Measurements from ENCODE around the gene GPBP1L1.
"Not testable (repeated sequence)": the region's sequence is repeated elsewhere in the genome, so short reads cannot be mapped to it uniquely, and the experiment has no call there.

Gene GPBP1L1

DNA sequence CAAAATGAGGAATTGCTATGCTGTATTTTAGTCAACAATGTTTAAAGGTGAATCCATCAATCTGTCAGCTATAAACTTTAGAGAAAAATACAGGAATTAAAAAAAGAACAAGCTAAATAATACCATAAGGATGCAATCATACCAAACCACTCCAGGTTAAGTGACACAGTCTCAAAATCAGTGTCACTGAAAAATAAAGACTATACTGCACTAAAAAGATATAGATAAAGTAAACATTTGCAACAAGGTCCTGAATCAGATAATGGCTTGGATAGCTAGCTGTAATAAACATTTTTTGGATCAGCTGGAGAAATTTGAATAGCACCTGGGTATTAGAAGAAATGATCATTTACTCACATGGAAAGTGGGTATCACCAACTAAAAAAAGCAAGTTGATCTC, 7.8 kb downstream of the GPBP1L1 start:
- DNase-seq, result no peak

DNA sequence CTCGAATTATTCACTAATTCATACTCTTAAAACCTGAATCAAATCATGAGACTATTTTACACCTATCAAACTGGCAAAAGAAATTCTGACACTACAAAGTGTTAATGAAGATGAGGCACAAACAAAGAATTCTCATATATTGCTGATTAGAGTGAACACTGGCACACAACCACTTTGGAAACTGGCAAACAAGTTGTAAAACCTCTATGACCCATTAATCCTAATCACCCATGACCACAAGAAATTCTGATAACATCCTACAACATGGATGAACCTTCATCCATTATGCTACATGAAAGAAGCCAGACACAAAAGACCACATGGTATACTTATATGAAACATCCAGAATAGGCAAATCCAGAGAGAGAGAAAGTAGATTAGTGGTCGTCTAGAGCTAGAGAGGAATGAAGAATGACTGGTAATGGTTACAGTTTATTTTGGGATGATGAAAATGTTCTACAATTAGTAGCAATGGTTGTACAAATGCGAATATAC, 8.5 kb downstream of the GPBP1L1 start:
- DNase-seq, result no peak

GRCh38 chr1:45676553-45676952, 9.8 kb downstream of the GPBP1L1 start:
- not testable (repeated sequence) for DNase-seq

- no peak for DNase-seq
Measured at GRCh38 chr1:45674478-45674877, 11.9 kb downstream of the GPBP1L1 start.

DNA sequence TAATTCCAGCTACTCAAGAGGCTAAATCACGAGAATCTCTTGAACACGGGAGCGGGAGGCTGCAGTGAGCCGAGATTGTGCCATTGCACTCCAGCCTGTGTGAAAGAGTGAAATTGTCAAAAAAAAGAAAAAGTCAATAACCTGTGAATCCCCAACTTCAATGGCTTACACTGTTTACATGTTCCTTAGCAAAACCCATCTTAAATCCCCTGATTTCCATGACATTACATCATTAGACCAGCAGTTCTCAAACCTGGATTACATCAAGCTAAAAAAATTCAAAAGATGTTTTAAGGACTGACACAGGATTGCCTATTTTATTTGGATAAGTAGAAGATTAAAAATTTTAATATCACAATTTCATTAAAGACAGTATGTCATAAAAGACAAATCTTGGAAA, 12.4 kb downstream of the GPBP1L1 start:
- DNase-seq, result no peak

DNA sequence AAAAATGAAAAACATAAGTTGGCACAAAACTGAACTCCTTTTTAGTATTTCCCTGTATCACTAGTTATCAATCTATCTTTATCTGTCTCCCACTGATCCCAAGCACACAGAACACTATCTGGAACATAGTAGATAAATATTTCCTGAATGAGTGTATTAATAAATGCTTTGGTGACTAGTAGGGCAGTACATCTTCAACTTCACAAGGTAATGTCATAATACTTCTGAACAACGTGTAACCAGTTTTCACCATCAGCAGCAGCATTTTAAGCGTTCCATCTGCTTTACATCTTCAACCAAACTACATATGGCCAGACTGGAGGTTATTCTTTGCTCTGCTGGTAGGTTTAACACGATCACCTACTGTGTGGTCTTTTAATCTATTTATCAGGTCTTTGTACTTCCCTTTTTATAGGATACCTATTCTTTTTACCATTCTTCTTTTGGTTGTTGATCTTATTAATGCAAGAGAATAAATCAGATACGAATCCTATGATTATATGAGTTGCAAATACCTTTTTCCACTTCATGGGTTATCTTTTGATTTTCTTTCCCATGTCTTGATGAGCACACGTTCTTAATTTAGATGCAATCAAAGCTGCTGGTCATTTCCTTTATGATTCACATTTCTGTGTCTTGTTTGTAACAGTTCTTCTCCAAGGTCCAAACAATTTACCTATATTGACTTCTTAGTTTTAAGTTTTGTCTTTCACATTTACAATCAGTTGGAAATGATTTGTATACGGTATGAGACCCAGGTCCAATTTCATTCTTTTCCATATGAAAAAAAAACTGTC, 16.3 kb downstream of the GPBP1L1 start:
- DNase-seq, result no peak

- no peak for DNase-seq
Measured at GRCh38 chr1:45669379-45669778, 17.0 kb downstream of the GPBP1L1 start.

DNA sequence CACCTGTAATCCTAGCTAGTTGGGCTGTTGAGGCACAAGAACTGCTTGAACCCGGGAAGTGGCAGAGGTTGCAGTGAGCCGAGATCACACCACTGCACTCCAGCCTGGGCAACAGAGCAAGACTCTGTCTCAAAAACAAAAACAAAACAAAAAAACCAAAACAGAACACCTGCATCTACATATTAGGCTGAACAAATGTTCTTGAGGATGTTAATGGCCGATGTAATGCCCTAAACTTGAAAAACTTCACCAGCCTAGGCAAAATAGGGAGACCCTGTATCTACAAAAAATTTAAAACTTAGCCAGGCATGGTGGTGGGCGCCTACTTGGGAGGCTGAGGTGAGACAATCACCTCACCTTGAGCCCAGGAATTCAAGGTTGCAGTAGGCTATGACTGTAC, 17.8 kb downstream of the GPBP1L1 start:
- DNase-seq, result no peak

- no peak for DNase-seq
Measured at GRCh38 chr1:45667321-45668111, 18.8 kb downstream of the GPBP1L1 start.

- DNase-seq, result no peak
Measured at GRCh38 chr1:45666836-45667235, 19.5 kb downstream of the GPBP1L1 start.

- DNase-seq, result no peak
Measured at GRCh38 chr1:45660336-45660735, 26.0 kb downstream of the GPBP1L1 start.

GRCh38 chr1:45659222-45659621, 27.1 kb downstream of the GPBP1L1 start:
- no peak for DNase-seq

DNA sequence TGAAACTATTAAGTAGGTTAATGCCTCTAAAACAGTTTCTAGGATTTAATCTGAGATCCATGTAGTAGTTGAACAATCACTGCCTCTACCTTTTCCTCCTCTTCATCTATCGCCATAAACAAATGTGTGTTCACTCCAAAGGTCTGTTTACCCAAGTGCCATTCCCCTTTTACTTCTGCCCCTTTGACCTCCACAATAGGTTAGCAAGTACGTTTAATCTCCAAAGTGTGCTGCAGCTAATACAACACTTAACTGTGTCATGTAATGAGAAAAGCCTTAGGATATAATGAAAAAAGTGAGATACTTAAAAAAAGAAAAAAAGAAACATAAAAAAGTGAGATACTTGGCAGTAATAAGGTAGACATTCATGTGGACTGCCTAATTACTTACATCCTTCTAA, 28.2 kb downstream of the GPBP1L1 start:
- DNase-seq, result no peak

DNA sequence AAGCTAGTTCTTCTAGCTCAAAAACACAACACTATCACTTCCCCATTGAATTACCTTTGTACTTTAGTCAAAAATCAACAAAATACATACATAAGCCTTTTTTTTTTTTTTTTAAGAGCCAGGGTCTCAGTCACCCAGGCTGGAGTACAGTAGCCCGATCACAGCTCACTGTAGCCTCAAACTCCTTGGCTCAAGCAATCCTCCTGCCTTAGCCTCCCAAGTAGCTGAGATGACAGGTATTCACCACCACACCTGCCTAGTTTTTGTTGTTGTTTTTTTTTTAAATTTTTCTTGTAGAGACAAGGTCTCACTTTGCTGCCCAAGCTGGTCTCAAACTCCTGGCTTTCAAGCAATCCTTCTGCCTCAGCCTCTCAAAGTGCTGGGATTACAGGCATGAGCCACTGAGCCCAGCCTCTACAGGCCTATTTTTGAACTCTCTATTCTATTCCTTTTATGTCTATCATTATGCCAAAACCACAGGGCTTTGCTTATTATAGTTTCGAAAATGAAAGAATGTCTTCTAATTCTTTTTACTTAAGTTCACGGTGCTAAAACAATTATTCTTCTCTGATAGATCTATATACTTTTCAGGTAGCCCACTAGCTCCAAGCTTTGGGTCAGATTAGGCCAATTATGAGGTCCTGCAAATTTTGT, 29.6 kb downstream of the GPBP1L1 start:
- DNase-seq, result no peak

- DNase-seq, result no peak
Measured at GRCh38 chr1:45654540-45655280, 31.6 kb downstream of the GPBP1L1 start.

DNA sequence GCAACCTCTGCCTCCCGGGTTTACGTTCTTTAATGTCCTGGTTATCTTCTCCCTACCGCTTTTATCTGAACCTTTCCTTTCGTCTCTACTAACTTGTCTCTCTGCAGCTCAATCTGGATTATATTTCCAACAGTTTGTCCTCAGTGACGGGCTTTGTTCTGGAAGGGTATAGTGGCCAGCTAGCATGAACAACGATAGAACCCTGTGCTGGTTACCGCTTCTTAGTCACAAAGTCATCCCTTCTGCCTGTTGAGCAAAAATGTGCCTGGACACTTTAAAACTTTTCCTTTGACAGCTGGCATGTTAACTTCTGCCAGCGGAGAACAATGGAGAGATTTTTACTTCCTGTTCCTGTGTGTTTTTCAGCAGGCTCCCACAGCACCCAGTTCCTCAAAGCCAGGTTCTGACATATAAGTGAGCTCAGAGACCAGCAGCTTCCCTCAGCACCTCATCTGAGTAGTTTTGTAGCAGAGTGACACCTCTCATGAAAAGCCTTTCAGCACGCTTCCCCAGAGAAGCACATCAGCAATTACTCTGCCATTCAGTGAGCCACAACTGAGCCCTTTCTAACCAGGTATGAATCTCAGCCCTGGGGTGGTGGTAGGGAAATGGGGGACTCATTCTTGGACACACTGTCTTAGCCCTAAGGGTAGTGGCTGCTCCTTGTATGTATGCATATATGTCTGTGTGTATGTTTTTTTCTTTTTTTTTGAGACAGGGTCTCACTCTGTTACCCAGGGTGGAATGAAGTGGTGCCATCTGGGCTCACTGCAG, 38.9 kb downstream of the GPBP1L1 start:
- DNase-seq, result no peak

DNA sequence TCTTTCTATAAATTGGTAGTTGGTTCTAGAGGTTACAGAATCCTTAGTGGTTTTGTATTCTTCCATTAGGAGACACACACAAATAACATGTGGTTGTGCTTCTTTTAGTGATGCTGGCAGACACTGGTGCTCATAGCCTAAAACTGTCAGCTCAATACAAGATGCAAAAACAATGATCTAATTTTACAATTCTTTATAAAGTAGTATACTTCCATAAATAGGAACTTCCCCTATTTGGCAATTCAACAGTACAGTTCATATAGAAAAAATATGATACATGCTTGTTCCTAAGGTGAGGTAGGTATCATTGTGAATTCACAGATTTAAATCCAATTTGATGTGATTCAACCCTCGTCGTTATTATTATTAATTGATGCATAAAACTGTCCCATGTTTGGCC, 41.7 kb downstream of the GPBP1L1 start:
- no peak for DNase-seq

GRCh38 chr1:45643978-45644377, 42.4 kb downstream of the GPBP1L1 start:
- no peak for DNase-seq

GRCh38 chr1:45643321-45643720, 43.0 kb downstream of the GPBP1L1 start:
- DNase-seq, result no peak

DNA sequence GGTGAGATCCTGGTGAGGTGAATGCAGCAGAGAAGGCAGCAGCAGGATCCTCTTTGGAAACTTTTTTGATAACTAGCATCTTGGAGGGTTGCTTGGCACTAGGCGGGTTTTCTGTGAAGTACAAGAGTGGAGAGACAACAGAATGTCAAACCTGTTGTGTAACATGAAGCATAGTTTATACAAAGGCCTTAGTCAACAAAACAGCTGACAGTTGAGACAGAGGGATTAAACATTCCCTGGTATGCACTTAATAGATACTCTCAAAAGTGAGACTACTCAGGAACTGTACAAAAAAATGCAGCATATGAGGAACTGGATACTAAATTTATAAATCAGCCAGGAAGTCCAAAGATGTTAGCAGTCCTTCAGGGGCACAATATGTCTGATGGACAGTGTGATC, 46.0 kb downstream of the GPBP1L1 start:
- no peak for DNase-seq

GRCh38 chr1:45635211-45635610, 51.1 kb downstream of the GPBP1L1 start:
- DNase-seq, result no peak

DNA sequence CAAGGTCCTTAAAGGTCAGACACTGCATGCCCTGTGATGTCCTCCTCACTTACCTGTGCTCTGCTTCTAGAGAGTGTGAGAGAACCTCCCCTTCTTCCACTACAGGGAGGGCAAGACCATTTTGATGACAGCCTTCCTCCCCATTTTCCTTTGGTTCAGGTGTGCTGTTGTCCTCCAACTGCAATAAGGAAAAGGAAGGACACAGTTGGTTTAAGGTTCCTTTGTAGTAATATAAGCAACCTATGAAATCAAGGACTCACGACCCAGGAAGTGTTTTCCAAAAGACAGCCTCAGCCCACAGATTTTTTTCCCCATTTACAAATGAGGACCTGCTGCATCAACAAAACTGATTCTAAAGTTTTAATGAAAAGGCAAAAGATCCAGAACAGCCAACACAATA, 55.9 kb downstream of the GPBP1L1 start:
- no peak for DNase-seq

Measured in activated naive CD4-positive, alpha-beta T cell treated with Interleukin-2 at 50 U/mL for 16 hours (primary cell).